GM19463 (cell line): ENCODE results near the gene POLR3E.

ENCODE experiments used
- ATAC-seq: cut with Tn5 transposase; IDR thresholded peaks from one replicate; pipeline ENCODE4 v1.9.1; 2021; ENCODE audit warnings: mild to moderate bottlenecking, moderate library complexity; ENCODE audit not compliant: unreplicated experiment

The POLR3E gene

GRCh38 chr16:22315979-22316378 lies 18.8 kb downstream of the POLR3E start:
- no peak for ATAC-seq

GRCh38 chr16:22316411-22316811 lies 19.2 kb downstream of the POLR3E start:
- ATAC-seq: no peak

DNA sequence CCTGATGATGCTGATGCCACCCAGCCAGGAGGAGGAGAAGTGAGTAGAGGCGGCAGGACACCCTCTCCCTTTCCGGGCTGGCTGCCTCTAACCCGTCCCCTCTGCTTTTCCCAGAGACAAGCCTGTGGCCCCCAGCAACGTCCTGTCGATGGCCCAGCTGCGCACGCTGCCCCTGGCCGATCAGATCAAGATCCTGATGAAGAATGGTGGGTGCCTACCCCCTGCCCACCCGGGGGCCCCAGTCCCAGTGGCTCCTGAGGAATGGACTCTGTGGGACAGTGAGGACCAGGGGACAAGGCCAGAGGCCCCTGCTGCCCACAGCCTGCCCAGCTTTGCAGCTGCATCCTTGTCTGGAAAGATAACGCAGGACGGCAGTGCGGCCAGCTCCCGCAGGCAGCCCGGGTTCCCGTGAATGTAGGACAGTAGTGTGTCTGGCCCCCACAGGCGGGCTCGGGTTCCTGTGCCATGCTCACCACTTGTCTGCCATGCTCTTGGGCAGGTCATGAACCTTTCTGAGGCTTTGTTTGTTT lies 19.9 kb downstream of the POLR3E start:
- no peak for ATAC-seq

DNA sequence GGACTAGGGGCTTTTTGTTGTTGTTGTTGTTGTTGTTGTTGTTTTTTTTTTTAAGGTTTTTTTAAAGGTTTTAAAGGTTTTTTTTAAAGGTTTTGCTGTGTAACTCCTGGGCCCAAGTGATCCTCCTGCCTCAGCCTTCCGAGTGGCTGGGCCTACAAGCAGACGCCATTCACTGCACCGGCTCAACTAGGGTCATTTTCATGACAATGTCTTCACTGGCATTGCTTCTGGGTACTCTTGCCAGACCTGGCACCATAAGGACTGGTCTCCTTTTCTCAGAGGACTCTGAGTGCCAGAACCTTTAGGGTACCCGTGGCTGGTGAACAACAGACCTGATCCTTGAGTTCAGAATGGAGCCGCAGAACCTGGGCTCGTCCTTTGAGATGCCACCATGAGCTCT lies 20.4 kb downstream of the POLR3E start:
- ATAC-seq: no peak

DNA sequence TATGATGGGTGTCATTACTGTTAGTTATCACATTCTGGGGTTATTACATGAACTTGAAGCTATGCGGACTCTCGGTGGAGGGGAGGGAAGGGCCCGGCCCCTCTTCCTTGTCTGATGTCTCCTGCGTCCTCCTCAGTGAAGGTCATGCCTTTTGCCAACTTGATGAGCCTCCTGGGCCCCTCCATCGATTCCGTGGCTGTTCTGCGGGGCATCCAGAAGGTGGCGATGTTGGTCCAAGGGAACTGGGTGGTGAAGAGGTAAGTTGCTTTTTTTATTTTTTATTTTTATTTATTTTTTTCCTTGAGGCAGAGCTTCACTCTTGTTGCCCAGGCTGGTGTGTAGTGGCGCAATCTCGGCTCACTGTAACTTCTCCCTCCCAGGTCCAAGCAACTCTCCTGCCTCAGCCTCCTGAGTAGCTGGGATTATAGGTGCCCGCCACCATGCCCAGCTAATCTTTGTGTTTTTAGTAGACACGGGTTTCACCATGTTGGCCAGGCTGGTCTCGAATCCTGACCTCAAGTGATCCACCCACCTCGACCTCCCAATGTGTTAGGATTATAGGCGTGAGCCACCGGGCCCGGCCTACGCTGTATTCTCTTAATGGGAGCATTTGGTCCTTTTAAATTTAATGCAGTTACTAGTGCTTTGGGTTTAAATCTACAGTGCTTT lies 21.6 kb downstream of the POLR3E start:
- ATAC-seq: no peak

DNA sequence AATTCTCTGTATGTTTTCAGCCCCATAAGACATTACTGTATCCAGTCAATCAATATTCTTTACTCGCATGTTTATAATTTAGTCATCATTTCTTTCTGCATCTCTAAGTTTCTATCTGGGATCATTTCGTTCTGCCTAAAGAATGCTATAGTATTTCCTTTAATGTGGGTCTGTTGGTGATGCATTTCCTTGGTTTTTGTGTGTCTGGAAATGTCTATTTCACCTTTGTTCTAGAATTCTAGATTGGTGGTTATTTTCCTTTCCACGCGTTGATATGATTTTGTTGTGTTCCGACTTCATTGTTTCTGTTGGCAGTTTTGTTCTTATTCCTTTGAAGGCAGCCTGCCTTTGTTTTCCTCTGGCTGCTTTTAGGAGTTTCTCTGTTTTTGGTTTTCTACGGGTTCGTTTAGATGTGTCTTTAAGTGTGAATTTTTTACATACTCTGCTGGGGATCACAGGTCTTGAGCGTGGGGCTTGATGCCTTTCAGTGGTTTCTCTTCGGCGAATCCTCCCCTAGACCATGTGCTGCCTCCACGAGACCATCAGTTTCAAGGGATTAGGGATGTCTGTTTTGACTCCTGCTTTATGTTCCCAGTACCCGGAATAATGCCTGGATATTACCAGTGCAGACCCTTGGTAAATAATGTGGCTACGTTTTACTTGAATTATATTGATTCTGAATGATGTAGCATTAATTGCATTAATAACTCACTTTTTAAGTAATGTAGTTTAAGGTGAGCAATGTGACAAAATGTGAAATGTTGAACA lies 23.5 kb downstream of the POLR3E start:
- no peak for ATAC-seq

- no peak for ATAC-seq
Measured at GRCh38 chr16:22321340-22322001, 24.3 kb downstream of the POLR3E start.

DNA sequence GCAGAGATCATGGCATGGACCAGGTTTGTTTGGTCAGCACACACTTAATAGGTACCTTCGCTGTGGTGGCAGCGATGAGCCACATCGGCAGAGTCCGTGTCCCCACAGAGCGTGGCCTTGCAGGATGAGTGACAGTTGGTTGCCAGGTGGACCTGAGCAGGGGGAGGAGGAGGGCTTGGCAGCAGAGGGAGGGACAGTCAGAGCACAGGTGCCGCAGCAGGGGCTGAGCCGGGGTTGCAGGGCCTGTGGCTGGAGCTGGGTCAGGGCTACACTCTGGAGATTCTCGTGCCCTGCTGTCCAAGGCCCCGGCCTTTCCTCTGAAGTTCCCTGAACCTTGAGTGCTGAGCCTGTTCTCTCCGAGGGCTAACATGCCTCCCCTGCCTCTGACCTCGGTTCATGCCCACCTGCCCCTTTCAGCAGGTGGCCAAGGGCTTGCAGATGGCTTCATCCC lies 24.8 kb downstream of the POLR3E start:
- ATAC-seq: no peak

GRCh38 chr16:22322741-22323140 lies 25.5 kb downstream of the POLR3E start:
- ATAC-seq: no peak

- ATAC-seq: no peak
Measured at GRCh38 chr16:22323173-22323958, 26.2 kb downstream of the POLR3E start.

GRCh38 chr16:22323959-22324786 lies 27.0 kb downstream of the POLR3E start:
- no peak for ATAC-seq

DNA sequence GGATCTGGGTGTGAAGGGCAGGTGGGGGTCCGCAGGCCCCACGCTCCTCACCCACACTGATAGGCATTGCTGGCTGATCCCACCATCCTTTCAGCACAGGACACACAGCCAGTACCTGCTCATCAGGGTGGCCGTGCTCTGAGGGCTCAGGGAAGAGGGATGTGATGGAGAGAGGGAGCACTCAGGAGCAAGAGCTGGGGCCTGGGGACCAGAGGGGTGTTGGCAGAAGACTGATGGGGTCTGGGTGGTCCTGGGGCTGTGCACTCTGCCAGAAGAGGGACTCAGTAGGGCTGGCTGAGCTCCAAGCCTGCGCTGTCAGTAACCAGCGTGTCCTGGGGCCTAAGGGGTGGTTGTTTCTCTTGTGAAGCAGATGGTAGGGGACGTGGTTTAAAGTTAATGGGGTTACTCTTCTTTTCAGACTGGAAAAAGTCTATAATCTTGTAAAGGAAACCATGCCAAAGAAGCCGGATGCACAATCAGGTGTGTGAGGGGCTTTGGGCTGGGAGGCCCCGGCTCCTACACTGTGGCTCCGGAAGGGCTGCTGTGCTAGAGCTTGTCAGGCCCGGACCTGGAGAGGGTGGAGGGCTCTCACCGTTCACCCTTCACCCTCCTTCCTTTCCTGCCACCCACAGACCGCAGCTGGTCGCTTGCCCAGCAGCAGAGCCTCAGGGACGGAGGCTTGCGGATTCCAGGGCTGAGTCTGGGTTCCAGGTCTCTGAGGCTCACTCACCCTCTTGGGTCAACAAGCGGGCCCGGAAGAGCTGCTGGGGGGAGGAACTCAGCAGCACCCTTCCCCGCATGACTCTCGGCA lies 27.8 kb downstream of the POLR3E start:
- ATAC-seq: no peak

GRCh38 chr16:22325598-22326368 lies 28.6 kb downstream of the POLR3E start:
- ATAC-seq: no peak

GRCh38 chr16:22326369-22326652 lies 29.1 kb downstream of the POLR3E start:
- no peak for ATAC-seq

GRCh38 chr16:22326771-22327445 lies 29.7 kb downstream of the POLR3E start:
- ATAC-seq: no peak

DNA sequence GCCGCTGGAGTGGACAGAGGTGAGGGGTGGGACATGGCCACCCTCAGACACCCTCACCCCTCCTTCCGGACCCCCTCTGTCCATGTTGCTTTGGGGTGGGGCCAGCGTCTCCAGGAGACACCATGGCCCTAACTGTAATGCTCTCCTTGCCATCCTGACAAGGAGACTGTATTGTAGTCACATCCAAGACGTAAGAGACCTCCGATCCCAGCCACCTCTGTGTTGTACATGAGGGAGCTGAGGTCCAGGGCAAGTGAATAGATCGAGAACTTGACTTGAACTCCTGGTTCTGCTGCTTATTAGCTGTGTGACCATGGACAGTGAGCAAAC lies 30.2 kb downstream of the POLR3E start:
- no peak for ATAC-seq

- ATAC-seq: no peak
Measured at GRCh38 chr16:22328081-22328725, 31.0 kb downstream of the POLR3E start.

DNA sequence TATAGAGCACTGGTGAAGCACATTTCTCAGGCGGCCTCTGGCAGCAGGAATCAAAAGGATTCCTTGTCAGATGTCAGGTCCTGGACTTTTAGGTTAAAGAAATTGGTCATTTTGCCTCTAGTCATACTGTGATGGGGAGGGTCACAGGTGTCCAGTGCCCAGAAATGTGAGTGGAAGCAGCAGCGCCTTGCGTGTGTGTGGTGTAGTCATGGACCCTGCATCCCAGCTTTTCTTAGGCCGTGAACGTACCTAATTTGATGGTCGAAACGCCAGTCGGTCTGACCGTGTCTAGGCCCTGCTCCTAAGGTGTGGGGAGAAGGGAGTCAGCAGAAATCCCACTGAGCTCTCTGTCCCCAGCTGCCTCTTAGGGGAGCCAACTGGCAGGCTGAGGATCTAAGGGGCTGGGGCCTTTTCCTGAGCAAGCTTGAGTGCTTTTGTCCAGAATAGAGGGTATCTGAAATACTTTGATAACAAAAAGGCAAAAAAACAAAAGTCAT lies 32.0 kb downstream of the POLR3E start:
- no peak for ATAC-seq
